ENCODE results near the gene BMF. TPM values are rescaled to one million over a fixed set of nuclear protein-coding genes. Genes with fewer than 3 reads are reported as not detected.
A peak's percentile ranks its signal among the peaks of the same experiment; 100 is the strongest.

Gene BMF
- total RNA-seq, 1 donor from 2014 or later = 20.1 TPM

DNA sequence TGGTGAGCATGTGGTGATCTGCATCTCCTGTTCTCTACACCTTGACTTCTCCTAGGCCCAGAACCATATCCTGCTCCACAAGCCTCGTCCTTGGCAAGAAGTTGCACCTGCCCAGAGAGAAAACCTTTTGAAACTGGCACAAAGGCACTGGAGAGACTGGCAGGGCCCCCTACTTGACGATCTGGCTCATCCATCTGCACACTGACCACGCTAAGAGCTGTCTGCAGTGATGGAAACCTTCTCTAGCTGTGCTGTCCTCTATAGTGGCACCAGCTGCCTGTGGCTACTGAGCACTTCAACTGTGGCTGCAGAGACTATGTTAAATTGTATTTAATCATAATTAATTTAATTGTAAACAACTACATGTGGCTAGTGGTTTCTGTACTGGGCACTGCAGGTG is 43.5 kb downstream of the BMF start:
- no peak for DNase-seq

DNA sequence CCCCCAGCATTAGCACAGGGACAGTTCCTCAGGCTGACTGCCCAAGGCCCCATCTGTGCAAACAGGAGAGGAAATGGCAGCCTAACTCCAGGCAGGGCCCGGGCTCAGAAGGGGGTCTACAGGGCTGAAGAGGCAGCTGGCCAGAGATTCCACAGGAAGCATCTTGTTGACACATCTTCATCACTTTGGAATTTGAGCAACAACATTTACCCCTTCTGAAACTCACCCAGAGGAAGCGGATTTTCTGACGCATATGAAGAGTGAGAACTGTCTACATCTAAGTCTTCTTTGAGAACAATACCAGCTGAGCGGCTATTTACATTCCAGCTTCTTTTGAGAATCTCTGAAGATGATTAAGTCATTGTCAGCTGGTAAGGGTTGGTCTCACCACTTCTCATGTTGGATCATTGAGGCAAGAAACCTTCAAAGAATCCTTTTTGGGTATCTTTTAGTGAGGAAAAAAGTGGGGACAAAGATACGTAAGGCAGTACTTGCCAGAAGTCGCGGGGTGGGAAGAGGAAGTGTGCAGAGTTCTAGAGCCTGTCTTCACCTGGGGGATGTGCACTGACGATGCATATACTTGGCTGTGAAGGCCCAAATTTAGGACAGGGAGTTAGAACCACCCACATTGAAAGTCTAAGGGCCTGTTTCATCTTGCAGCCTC is 44.3 kb downstream of the BMF start:
- DNase-seq = no peak

GRCh38 chr15:40063563-40064011 is 45.1 kb downstream of the BMF start:
- no peak for DNase-seq

- no peak for DNase-seq
These were observed 45.7 kb downstream of the BMF start for GRCh38 chr15:40062816-40063562.

DNA sequence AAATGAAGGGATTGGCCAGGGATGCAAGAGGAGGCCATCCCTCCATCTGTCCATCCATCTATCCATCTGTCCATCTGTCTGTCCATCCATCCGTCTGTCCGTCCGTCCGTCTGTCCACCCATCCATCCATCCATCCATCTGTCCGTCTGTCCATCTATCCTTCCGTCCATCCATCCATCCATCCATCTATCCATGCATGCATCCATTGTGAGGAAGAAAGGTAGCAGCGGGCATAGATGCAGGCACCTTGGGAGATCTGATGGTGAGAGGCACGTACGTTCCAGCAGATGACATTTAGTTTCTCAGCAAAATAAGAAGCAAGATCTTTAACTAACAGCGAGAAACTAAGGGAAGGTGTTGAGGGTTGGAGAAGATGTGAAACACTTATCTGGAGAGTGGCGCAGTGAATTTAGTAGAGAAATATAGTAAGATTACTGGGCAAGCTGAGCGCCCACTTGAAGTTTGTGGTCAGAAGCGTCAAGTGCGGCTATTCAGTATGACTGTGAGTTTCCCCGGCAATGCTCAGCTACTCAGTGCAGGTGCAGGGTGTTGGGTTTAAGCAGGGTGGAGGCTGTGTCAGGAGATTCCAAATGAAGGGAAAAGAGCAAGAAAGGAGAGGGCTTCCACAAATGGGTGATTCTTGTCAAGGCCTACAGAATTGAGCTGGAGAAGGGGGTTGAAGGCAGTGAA is 47.3 kb downstream of the BMF start:
- no peak for DNase-seq

DNA sequence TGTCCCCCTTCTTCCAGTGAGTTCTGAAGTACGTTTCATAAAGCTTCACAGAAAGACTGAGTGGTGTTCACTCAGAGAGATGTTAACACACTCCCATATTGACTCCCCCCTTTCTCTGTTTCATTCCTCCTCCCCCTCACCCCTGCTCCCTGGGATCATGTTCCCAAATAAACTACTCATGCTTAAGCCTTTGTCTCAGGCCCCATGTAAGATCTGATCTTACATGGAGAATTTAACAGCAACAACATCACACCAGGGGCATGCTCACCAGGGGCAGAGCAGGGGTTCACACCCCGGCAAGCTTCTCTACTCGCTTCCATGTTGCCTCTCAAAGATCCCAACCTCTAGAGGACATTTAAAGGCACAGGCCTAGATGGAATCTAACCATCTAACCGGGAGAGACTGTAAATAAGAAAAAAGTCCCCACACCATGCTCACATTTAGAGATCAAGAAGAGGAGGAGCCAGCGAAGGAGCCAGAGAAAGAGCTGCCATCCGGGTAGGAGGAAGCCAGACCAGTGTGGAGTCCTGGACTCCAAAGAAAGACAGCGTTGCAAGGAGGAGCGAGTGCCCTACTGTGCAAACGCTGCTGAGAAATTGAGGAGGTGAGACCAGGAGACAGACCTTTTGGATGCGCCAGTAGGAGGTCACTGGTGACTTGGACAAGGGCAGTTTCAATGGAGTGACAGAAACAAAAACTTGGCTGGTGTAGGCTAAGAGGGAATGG is 48.3 kb downstream of the BMF start:
- no peak for DNase-seq

DNA sequence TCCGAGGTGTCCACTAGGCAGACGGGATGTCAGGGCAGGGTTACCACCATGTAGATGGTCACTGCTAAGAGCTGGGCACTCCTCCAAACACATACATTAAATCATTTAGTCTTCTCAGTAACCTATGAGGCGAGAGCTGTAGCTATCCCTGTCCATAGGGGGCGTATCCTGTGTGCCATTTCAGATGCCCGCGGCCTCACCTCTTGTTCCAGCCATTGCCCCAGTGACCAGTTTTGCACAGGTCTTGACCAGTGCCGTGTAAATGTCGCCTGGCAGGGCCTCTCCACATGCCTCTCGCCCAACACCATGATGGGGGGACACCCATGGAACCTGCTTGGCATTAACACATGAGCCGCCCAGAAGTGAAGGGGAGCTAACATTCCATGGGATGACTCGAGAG is 48.9 kb downstream of the BMF start:
- DNase-seq = no peak

DNA sequence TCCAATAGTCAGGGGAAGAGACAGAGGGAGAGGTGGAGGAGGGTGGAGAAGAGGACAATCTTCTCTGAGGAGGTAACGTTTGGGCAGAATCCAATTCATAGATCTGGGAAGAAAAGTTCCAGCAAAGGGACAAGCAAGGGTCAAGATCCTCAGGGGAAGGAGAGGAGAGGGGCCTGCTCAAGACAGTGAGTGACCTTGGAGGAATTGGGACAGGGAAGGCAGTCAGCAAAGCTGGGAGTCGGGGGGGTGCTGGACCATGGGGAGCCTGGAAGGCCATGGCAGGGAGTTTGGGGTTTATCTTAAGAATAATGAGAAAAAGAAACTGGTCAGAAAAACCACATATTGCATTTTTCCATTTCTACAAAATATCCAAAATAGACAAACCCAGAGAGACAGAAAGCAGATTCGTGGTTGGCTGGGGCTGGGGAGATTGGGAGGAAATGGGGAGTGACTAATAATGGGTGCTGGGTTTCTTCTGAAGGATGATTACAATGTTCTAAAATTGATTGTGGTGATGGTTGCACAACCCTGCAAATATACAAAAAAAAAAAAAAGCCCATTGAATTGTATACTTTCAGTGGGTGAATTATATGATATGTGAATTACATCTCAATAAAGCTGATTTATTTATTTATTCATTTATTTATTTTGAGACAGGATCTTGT is 50.1 kb downstream of the BMF start:
- DNase-seq = no peak

- no peak for DNase-seq
These were observed 52.9 kb downstream of the BMF start for GRCh38 chr15:40055576-40056293.

GRCh38 chr15:40054855-40055575 is 53.7 kb downstream of the BMF start:
- DNase-seq = peak; percentile 84

- no peak for DNase-seq
These were observed 54.1 kb downstream of the BMF start for GRCh38 chr15:40054605-40054854.

DNA sequence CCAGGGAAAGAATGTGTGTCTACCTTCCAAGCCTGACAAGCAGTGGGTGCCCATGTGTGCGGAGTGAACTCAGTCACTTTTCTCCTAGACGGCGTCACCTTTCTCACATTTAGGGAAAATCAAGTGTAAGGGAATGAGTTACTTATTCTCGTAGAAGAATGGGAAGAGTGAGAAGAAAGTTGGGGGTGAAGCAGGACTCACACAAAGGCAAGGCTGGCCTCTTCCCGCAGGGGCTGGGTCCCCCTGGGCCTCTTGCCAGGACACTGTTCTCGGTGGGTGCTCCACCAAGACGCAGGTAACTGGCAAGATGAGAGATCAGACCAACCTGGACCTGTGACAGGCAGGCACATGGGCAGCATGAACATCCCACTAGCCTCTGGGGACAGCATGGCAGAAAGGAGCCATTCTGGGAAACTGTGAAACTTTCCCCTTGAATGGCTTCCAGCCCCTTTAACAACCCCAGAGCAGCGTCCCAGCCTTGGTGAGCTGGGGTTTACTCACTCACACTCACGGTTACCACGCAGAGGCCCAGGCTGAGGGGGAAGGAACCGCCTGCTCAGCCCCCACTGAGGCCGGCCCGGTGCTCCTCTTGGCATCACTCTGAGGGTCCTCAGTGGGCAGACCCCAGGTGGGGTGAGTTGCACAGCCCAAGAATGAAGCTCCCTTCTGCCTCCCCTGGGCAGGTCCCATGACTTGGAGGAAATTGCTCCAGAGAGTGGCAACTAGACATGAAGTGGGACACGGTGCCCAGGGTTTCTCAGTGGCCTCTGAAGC is 54.7 kb downstream of the BMF start:
- no peak for DNase-seq

DNA sequence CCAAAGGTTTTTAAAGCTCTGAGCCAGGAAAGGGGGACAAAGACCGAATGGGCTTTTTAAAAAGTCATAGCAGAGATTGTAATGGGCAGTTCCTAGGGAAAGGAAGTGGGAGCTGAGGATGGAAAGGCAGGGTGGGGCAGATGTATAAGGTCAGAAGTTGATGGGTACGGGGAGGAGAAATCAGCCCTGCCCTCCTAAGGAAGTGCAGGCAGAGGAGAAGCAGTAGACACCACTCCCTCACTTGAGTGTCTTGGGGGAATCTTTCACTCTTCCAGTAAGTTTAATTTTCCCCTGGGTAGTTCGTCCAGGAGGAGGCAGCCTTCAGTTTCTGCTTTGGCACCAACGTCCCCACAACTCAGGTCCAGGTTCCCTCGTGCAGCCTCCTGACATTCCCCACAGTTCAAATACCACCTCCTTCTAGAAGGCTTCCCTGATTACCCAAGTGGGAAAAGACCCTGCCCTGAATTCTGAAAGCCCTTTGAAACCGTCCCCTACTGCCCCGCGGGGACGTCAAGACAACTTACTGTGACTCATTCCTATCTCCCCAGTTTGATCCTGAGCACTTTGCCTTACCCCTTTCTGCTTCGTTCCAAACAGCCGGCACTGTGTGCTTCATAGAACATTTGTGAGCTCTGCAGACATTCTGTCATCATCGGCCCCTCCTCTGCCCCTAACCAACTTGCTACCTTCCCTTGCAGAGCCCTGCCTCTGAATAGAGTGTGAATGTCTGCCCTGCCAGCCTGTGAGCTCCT is 55.4 kb downstream of the BMF start:
- no peak for DNase-seq

- DNase-seq = no peak
These were observed 56.1 kb downstream of the BMF start for GRCh38 chr15:40052604-40053003.

GRCh38 chr15:40051616-40052415 is 56.9 kb downstream of the BMF start:
- no peak for DNase-seq

DNA sequence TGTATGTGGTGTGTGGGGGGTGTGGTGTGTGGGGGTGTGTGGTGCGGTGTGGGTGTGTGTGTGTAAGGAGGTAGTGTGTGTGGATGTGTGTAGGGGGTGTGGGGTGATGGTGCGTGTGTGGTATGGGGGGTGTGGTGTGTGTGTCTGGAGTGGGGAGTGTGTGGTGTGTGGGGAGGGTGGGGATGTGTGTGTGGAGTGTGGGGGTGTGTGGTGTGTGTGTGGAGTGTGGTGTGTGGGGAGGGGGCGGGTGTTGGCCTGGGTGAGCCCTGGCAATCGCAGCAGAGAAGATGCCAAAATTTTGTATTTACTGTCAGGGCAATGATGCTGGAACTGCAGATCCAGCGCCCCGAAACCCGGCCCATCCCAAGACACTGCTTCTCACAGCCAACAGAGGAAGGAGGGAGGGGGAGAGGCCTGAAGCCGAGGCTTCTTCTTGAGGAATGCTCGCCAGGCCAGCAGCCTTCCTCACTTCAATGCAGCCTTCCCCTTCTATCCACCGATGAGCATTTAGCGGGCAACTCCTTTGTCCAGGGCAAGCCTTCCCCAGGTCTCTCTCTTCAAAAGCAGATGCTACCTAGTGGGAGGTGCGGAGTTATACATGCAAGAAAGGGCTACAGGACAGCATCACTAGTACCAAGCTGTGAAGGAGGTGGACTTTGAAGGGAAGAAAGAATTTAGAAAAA is 57.8 kb downstream of the BMF start:
- DNase-seq = peak; percentile 60

DNA sequence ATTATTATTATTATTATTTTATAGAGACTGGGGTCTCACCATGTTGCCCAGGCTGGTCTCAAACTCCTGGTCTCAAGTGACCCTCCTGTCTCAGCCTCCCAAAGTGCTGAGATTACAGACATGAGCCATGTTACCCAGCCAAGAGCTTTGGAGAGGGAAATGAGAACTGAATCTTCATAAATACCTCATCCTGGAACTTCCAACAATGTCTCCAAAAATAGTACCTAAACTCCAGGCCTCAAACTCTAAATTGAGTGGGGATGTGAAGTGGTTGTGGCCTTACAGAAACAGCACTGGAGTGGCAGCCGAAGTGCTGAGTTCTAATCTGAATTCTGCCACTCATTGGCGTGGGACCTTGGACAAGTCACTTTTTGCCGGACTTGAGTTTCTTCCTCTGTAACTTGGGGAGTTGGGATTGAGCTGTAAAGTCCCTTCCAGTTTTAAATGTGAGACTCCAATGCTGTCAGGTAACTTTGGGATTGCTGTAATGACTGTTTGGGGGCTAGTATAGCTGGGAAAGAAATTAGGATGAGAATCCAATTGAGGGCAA is 59.7 kb downstream of the BMF start:
- DNase-seq = no peak
